Loucy (cell line): Measurements from ENCODE around the gene MSANTD7.

Experiments used
- H2AFZ ChIP-seq: fragments of 200-600 bp; sonication (generic); 2 replicates; pipeline ENCODE4 v1.6.0; 2016; ENCODE audit warnings: antibody characterized with exemption, mild to moderate bottlenecking, low read length, moderate library complexity
- H3F3A ChIP-seq: fragments of 200-600 bp; 2 replicates; pipeline ENCODE4 v1.6.0; 2016; ENCODE audit warnings: antibody characterized with exemption, low read depth, mild to moderate bottlenecking
- H3K27me3 ChIP-seq: fragments of 200-600 bp; sonication (generic); 2 replicates; pipeline ENCODE4 v1.6.1; 2014; ENCODE audit warnings: low read length, mild to moderate bottlenecking; ENCODE audit not compliant: insufficient read depth, poor library complexity, severe bottlenecking
- H3K36me3 ChIP-seq: fragments of 200-600 bp; sonication (generic); 2 replicates; pipeline ENCODE4 v1.6.1; 2016; ENCODE audit warnings: low read length; ENCODE audit not compliant: insufficient read depth
- H3K4me1 ChIP-seq: fragments of 200-600 bp; sonication (generic); 2 replicates; pipeline ENCODE4 v1.5.1; 2014; ENCODE audit warnings: low read length, mild to moderate bottlenecking; ENCODE audit not compliant: insufficient read depth, poor library complexity, severe bottlenecking
- H3K4me2 ChIP-seq: fragments of 200-600 bp; sonication (generic); 2 replicates; pipeline ENCODE4 v1.6.0; 2014; ENCODE audit warnings: antibody characterized with exemption, low read length, low read depth, mild to moderate bottlenecking; ENCODE audit not compliant: poor library complexity, severe bottlenecking
- H3K4me3 ChIP-seq: fragments of 200-600 bp; sonication (generic); 2 replicates; pipeline ENCODE4 v1.5.1; 2014; ENCODE audit warnings: low read length, mild to moderate bottlenecking, mixed read lengths; ENCODE audit not compliant: poor library complexity, severe bottlenecking
- H3K79me2 ChIP-seq: fragments of 200-600 bp; sonication (generic); 2 replicates; pipeline ENCODE4 v1.6.1; 2014; ENCODE audit warnings: low read length; ENCODE audit not compliant: insufficient read depth
- H3K9ac ChIP-seq: fragments of 200-600 bp; sonication (generic); 2 replicates; pipeline ENCODE4 v1.6.0; 2014; ENCODE audit warnings: mild to moderate bottlenecking, low read depth, low read length, moderate library complexity; ENCODE audit not compliant: poor library complexity, severe bottlenecking
- H3K9me2 ChIP-seq: fragments of 200-600 bp; sonication (generic); replicated peaks from 2 replicates; pipeline ENCODE4 v1.6.1; 2016; ENCODE audit warnings: low read depth, low read length, mixed read lengths
- H3K9me3 ChIP-seq: fragments of 200-600 bp; sonication (generic); 2 replicates; pipeline ENCODE4 v1.6.1; 2014; ENCODE audit warnings: mild to moderate bottlenecking, antibody characterized with exemption, low read length, low read depth; ENCODE audit not compliant: insufficient read depth
- H4K20me1 ChIP-seq: fragments of 200-600 bp; sonication (generic); 2 replicates; pipeline ENCODE4 v1.6.0; 2014; ENCODE audit warnings: antibody characterized with exemption, low read length, mild to moderate bottlenecking; ENCODE audit not compliant: insufficient read depth, poor library complexity, severe bottlenecking
- EZH2phosphoT487 ChIP-seq: fragments of 200-600 bp; IDR thresholded peaks from 2 replicates; pipeline ENCODE4 v1.6.1; 2018; ENCODE audit warnings: antibody characterized with exemption, mild to moderate bottlenecking, moderate library complexity, borderline replicate concordance
- TF ChIP-seq, protein P1 (sequence below): fragments of 200-600 bp; sonication (generic); conservative IDR thresholded peaks from 2 replicates; pipeline ENCODE4 v1.5.1; 2014; ENCODE audit warnings: mild to moderate bottlenecking, antibody characterized with exemption, low read length

MSANTD7 gene

DNA sequence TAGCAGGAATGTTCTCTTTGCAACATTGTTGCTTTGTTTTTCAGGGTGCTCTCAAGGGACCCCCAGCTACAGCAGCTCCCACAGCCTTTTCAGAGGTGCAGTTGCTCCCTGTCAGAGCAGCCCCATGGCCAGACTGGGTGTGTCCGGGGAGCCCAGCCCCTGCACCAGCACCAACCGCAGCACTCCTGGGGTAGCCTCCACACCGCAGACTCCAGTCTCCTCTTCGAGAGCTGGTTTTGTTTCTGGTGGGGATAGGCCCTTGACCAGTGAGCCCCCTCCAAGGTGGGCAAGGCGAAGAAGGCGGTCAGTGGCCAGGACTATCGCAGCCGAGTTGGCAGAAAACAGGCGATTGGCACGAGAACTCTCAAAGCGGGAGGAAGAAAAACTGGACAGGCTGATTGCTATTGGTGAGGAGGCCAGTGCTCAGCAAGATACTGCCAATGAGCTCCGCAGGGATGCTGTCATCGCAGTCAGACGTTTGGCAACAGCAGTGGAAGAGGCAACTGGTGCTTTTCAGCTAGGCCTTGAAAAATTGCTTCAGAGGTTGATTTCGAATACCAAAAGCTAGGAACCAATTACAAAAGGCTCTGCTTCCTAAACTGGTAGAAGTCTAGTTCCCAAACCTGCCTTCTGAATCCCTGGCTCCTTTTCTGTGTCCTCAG lies 5.4 kb downstream of the MSANTD7 start:
- H4K20me1 ChIP-seq: peaks cover 71% of the 10 kb centered on the region
- H3K9ac ChIP-seq: no peak overlapping the region
- no peak overlapping the region for H2AFZ ChIP-seq
- peaks cover 45% of the 10 kb centered on the region; the same call in 1 of the 2 replicates for H3K36me3 ChIP-seq
- TF ChIP-seq, protein P1, sequence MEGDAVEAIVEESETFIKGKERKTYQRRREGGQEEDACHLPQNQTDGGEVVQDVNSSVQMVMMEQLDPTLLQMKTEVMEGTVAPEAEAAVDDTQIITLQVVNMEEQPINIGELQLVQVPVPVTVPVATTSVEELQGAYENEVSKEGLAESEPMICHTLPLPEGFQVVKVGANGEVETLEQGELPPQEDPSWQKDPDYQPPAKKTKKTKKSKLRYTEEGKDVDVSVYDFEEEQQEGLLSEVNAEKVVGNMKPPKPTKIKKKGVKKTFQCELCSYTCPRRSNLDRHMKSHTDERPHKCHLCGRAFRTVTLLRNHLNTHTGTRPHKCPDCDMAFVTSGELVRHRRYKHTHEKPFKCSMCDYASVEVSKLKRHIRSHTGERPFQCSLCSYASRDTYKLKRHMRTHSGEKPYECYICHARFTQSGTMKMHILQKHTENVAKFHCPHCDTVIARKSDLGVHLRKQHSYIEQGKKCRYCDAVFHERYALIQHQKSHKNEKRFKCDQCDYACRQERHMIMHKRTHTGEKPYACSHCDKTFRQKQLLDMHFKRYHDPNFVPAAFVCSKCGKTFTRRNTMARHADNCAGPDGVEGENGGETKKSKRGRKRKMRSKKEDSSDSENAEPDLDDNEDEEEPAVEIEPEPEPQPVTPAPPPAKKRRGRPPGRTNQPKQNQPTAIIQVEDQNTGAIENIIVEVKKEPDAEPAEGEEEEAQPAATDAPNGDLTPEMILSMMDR: no peak
- no peak for TF ChIP-seq EZH2phosphoT487
- H3K4me3 ChIP-seq: no peak overlapping the region
- H3K4me2 ChIP-seq: peak overlapping the region; percentile 18
- H3K27me3 ChIP-seq: no peaks in the 10 kb centered on the region
- no peaks in the 10 kb centered on the region for H3K9me2 ChIP-seq
- H3K79me2 ChIP-seq: peaks cover 69% of the 10 kb centered on the region
- no peaks in the 10 kb centered on the region for H3K9me3 ChIP-seq
- H3F3A ChIP-seq: no peaks in the 10 kb centered on the region
- H3K4me1 ChIP-seq: peaks cover 25% of the 10 kb centered on the region

- Histone ChIP-seq H3K36me3 (peaks cover 58% of the 10 kb centered on the region; the same call in 1 of the 2 replicates), H3K9me3 (no peaks in the 10 kb centered on the region), H3F3A (no peaks in the 10 kb centered on the region), H3K79me2 (peaks cover 55% of the 10 kb centered on the region), H3K4me2 (peak overlapping the region; percentile 33), H3K9me2 (no peaks in the 10 kb centered on the region), H4K20me1 (peaks cover 57% of the 10 kb centered on the region), H3K4me1 (peaks cover 17% of the 10 kb centered on the region), H3K27me3 (no peaks in the 10 kb centered on the region), H3K9ac (no peak overlapping the region), H3K4me3 (no peak overlapping the region), H2AFZ (no peak overlapping the region)
- no peak for TF ChIP-seq EZH2phosphoT487
- TF ChIP-seq, protein P1: no peak
Measured at GRCh38 chr10:14844948-14845347, 6.8 kb downstream of the MSANTD7 start.

DNA sequence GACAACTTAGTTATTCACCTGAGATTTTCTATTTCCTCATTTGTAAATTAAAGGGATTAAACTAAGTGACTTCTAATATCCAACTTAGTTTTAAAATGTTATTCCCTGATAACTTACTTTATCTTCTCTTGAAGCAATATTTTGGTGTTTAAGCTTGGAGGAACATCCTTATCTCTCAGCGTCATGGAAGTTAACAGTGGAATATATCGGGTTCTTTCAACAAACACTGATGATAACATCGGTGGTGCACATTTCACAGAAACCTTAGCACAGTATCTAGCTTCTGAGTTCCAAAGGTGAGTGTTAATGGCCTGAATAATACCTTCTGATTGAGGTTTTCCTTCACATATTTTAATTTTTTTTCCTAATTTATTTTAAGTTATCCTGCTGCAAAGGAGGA lies 14.1 kb downstream of the MSANTD7 start:
- peaks cover 30% of the 10 kb centered on the region for H3K36me3 ChIP-seq
- H3K9me3 ChIP-seq: no peaks in the 10 kb centered on the region
- no peak overlapping the region for H3K4me3 ChIP-seq
- H4K20me1 ChIP-seq: no peaks in the 10 kb centered on the region
- no peaks in the 10 kb centered on the region for H3K4me1 ChIP-seq
- H3K27me3 ChIP-seq: no peaks in the 10 kb centered on the region
- H3K79me2 ChIP-seq: no peaks in the 10 kb centered on the region
- H3K4me2 ChIP-seq: no peak overlapping the region
- H3F3A ChIP-seq: no peaks in the 10 kb centered on the region
- no peak overlapping the region for H3K9ac ChIP-seq
- TF ChIP-seq, protein P1: no peak
- no peak for TF ChIP-seq EZH2phosphoT487
- H3K9me2 ChIP-seq: no peaks in the 10 kb centered on the region
- H2AFZ ChIP-seq: no peak overlapping the region
